Mesenchymal stem cell (in vitro differentiated cells and primary cell): ENCODE results near the gene TRAPPC2.

Experiments
- DNase-seq: peaks from one replicate; pipeline ENCODE4 v3.0.0-alpha.2; 2013
- H2AFZ ChIP-seq: one replicate; pipeline ENCODE4 v1.6.1; 2013; ENCODE audit warnings: low read depth, mild to moderate bottlenecking, control low read depth, inconsistent platforms, low read length, moderate library complexity
- H2AK5ac ChIP-seq: 2 replicates; pipeline ENCODE4 v1.6.1; 2013; ENCODE audit warnings: low read length, moderate library complexity, mild to moderate bottlenecking, inconsistent platforms; ENCODE audit not compliant: severe bottlenecking
- H2BK120ac ChIP-seq: one replicate; pipeline ENCODE4 v1.6.1; 2013; ENCODE audit warnings: low read depth, mild to moderate bottlenecking, inconsistent platforms, low read length, moderate library complexity
- H2BK12ac ChIP-seq, 2 experiments: one replicate each; pipeline ENCODE4 v1.6.1; 2013; ENCODE audit warnings: inconsistent platforms in 2 of 2, low read length in 2 of 2, mild to moderate bottlenecking in 2 of 2, moderate library complexity in 2 of 2, control low read depth in 1 of 2
- H2BK15ac ChIP-seq: one replicate; pipeline ENCODE4 v1.6.1; 2013; ENCODE audit warnings: mild to moderate bottlenecking, low read depth, inconsistent platforms; ENCODE audit not compliant: poor library complexity, severe bottlenecking
- H2BK5ac ChIP-seq: 2 replicates; pipeline ENCODE4 v1.6.1; 2013; ENCODE audit warnings: low read depth, mild to moderate bottlenecking, low read length, control low read depth, inconsistent platforms; ENCODE audit not compliant: poor library complexity, severe bottlenecking
- H3K14ac ChIP-seq, 2 experiments: one replicate each; pipeline ENCODE4 v1.6.1; 2013; ENCODE audit warnings: inconsistent platforms in 2 of 2, low read length in 2 of 2, control low read depth in 1 of 2, mild to moderate bottlenecking in 1 of 2, moderate library complexity in 1 of 2
- H3K18ac ChIP-seq, 2 experiments: one replicate each; pipeline ENCODE4 v1.6.1; 2013; ENCODE audit warnings: inconsistent platforms in 2 of 2, low read length in 2 of 2, control low read depth in 1 of 2, low read depth in 1 of 2, mild to moderate bottlenecking in 1 of 2
- H3K23ac ChIP-seq, 2 experiments: one replicate each; pipeline ENCODE4 v1.6.1; 2013; ENCODE audit warnings: inconsistent platforms in 2 of 2, low read length in 2 of 2, mild to moderate bottlenecking in 2 of 2, moderate library complexity in 2 of 2, control low read depth in 1 of 2
- H3K27ac ChIP-seq: 2 replicates; pipeline ENCODE4 v1.5.1; 2013; ENCODE audit warnings: mild to moderate bottlenecking, moderate library complexity, low read length, control low read depth, inconsistent platforms; ENCODE audit not compliant: poor library complexity, severe bottlenecking
- H3K27me3 ChIP-seq, 2 experiments: 2 replicates each; pipeline versions ENCODE4 v1.6.1 to v1.7.0; 2013; ENCODE audit warnings: low read length in 2 of 2, mild to moderate bottlenecking in 2 of 2, moderate library complexity in 2 of 2, control low read depth in 1 of 2, inconsistent platforms in 1 of 2; ENCODE audit not compliant: control insufficient read depth in 1 of 2, insufficient read depth in 1 of 2
- H3K36me3 ChIP-seq, 2 experiments: 2 replicates each; pipeline versions ENCODE4 v1.6.1 to v1.7.0; 2013; ENCODE audit warnings: low read length in 2 of 2, control low read depth in 1 of 2, inconsistent platforms in 1 of 2, low read depth in 1 of 2, mild to moderate bottlenecking in 1 of 2; ENCODE audit not compliant: insufficient read depth in 2 of 2, control insufficient read depth in 1 of 2
- H3K4ac ChIP-seq, 2 experiments: one replicate each; pipeline ENCODE4 v1.6.1; 2013; ENCODE audit warnings: inconsistent platforms in 2 of 2, low read length in 2 of 2, mild to moderate bottlenecking in 2 of 2, moderate library complexity in 2 of 2, control low read depth in 1 of 2, low read depth in 1 of 2
- H3K4me1 ChIP-seq: 2 replicates; pipeline ENCODE4 v1.6.1; 2013; ENCODE audit warnings: low read depth, low read length, control low read depth; ENCODE audit not compliant: control insufficient read depth, insufficient read depth
- H3K4me2 ChIP-seq: 2 replicates; pipeline ENCODE4 v1.6.1; 2013; ENCODE audit warnings: low read length, mild to moderate bottlenecking, inconsistent platforms; ENCODE audit not compliant: poor library complexity, severe bottlenecking
- H3K4me3 ChIP-seq, 2 experiments: 2 replicates each; pipeline versions ENCODE4 v1.5.1 to v1.7.0; 2013; ENCODE audit warnings: low read length in 2 of 2, mild to moderate bottlenecking in 2 of 2, control low read depth in 1 of 2, low read depth in 1 of 2; ENCODE audit not compliant: insufficient read depth in 1 of 2
- H3K79me1 ChIP-seq: replicated peaks from 2 replicates; pipeline ENCODE4 v1.6.1; 2013; ENCODE audit warnings: mild to moderate bottlenecking, control low read depth, low read length, inconsistent platforms; ENCODE audit not compliant: poor library complexity, severe bottlenecking
- H3K9ac ChIP-seq: 2 replicates; pipeline ENCODE4 v1.7.0; 2013; ENCODE audit warnings: mild to moderate bottlenecking, low read length, moderate library complexity
- H3K9me3 ChIP-seq: 2 replicates; pipeline ENCODE4 v1.7.0; 2013; ENCODE audit warnings: mild to moderate bottlenecking, low read length; ENCODE audit not compliant: control insufficient read depth
- H4K8ac ChIP-seq: one replicate; pipeline ENCODE4 v1.6.1; 2013; ENCODE audit warnings: inconsistent platforms, mild to moderate bottlenecking, low read length, moderate library complexity
- H4K91ac ChIP-seq: one replicate; pipeline ENCODE4 v1.6.1; 2013; ENCODE audit warnings: mild to moderate bottlenecking, low read length, inconsistent platforms
- WGBS: methylation state at CpG from one replicate; pipeline ENCODE4 v1.1.7; 2013; ENCODE audit warnings: mixed read lengths; 5-methylcytosine and 5-hydroxymethylcytosine counted together

Gene TRAPPC2

DNA sequence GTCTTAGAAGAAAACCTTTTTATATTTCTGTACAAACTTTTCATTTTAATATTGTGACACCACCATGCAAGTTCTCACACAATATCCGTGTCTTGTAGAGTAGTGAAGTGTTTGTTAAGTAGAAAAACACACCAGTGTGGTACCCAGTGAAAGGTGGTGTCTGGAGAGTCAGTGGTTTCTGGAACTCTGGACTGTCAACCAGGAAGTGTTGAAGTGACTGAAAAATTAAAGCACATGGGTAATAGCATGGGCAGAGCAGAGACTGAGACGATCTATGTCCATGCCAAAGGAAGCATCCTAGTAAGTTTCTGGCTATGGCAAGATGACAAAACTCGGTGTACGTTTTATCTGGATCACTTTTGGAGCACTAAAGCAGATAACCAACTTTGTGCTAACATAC lies 23.3 kb downstream of the TRAPPC2 start:
- H3K27ac ChIP-seq = no peak overlapping the region
- no peak overlapping the region for H4K91ac ChIP-seq
- no peak overlapping the region for H3K9ac ChIP-seq
- no peaks in the 10 kb centered on the region for H3K27me3 ChIP-seq
- DNase-seq = no peak
- no peak overlapping the region for H2AK5ac ChIP-seq
- no peak overlapping the region for H3K14ac ChIP-seq
- no peak overlapping the region for H3K23ac ChIP-seq
- WGBS = 97% methylated on average over 4 of the region's 4 CpGs
- H3K4ac ChIP-seq = no peak overlapping the region
- peaks cover 1% of the 10 kb centered on the region for H3K79me1 ChIP-seq
- no peak overlapping the region for H2BK15ac ChIP-seq
- no peak overlapping the region for H2BK5ac ChIP-seq
- no peak overlapping the region for H4K8ac ChIP-seq
- H3K9me3 ChIP-seq = no peaks in the 10 kb centered on the region
- H2BK120ac ChIP-seq = no peak overlapping the region
- no peak overlapping the region for H3K4me2 ChIP-seq
- H3K18ac ChIP-seq = no peak overlapping the region
- no peak overlapping the region for H3K4me3 ChIP-seq
- no peaks in the 10 kb centered on the region for H3K4me1 ChIP-seq
- H2AFZ ChIP-seq = no peak overlapping the region
- peaks cover 9 to 78% of the 10 kb centered on the region in 2 experiments for H3K36me3 ChIP-seq
- no peak overlapping the region for H2BK12ac ChIP-seq

DNA sequence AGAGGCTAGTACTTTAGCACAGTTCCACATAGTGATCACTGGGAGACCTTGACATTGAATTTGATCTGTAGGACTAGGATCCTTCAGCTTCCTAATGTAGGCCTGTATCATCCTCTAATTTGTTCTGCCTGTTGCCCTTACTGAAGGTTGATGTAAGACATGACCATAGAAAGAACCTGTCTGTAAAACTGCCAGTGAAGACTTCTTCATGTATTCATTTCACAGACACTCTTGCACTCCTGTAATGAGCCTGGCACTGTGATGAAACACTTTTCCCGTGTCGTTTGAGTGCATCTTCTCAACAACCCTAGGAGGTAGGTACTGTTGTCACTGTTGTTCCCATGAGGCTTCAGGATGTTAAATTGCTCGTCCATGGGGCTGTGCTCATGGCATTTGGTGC lies 30.8 kb downstream of the TRAPPC2 start:
- Histone ChIP-seq H3K14ac (no peak overlapping the region), H3K79me1 (no peaks in the 10 kb centered on the region), H3K23ac (no peak overlapping the region), H2BK15ac (no peak overlapping the region), H3K18ac (no peak overlapping the region), H3K27ac (no peak overlapping the region), H2BK5ac (no peak overlapping the region), H4K91ac (no peak overlapping the region), H2AK5ac (no peak overlapping the region), H3K4ac (no peak overlapping the region), H3K9me3 (no peaks in the 10 kb centered on the region), H3K4me1 (peaks cover 3% of the 10 kb centered on the region), H4K8ac (no peak overlapping the region), H3K36me3 (peaks cover 0 to 35% of the 10 kb centered on the region in 2 experiments), H3K4me2 (no peak overlapping the region), H3K4me3 (no peak overlapping the region), H3K9ac (no peak overlapping the region), H2AFZ (no peak overlapping the region), H2BK12ac (no peak overlapping the region), H2BK120ac (no peak overlapping the region), H3K27me3 (no peaks in the 10 kb centered on the region)
- DNase-seq = no peak
- WGBS = 100% methylated on average over 1 of the region's 3 CpGs

DNA sequence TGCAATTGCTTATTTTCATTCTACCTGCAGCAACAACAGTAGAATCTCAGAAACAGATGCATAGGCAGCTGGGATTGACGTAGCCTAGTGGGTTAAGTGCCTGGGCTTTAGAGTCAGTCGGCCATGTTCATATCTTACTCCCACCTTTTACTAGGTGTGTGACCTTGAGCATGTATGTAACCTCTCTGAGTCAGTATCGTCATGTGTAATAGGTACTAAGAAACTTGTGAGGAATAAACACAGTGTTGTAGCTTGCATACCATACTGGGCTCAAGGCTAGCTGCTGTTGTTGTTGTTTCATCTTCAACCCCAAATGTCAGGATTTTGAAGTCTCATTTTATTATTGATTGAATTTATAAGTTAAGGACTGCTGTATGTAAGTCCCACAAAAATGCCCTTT lies 31.3 kb downstream of the TRAPPC2 start:
- no peak overlapping the region for H3K27ac ChIP-seq
- no peak overlapping the region for H2AFZ ChIP-seq
- H4K8ac ChIP-seq = no peak overlapping the region
- 100% methylated on average over 1 of the region's 3 CpGs for WGBS
- H3K79me1 ChIP-seq = no peaks in the 10 kb centered on the region
- DNase-seq = no peak
- H3K4me3 ChIP-seq = no peak overlapping the region
- H3K4me1 ChIP-seq = peaks cover 3% of the 10 kb centered on the region
- no peak overlapping the region for H3K23ac ChIP-seq
- H2AK5ac ChIP-seq = no peak overlapping the region
- no peak overlapping the region for H3K14ac ChIP-seq
- H3K18ac ChIP-seq = no peak overlapping the region
- H4K91ac ChIP-seq = no peak overlapping the region
- H3K4me2 ChIP-seq = no peak overlapping the region
- H3K27me3 ChIP-seq = no peaks in the 10 kb centered on the region
- H3K9ac ChIP-seq = no peak overlapping the region
- H3K36me3 ChIP-seq = peaks cover 0 to 30% of the 10 kb centered on the region in 2 experiments
- H2BK12ac ChIP-seq = no peak overlapping the region
- no peak overlapping the region for H2BK120ac ChIP-seq
- H2BK5ac ChIP-seq = no peak overlapping the region
- no peak overlapping the region for H3K4ac ChIP-seq
- no peak overlapping the region for H2BK15ac ChIP-seq
- no peaks in the 10 kb centered on the region for H3K9me3 ChIP-seq

DNA sequence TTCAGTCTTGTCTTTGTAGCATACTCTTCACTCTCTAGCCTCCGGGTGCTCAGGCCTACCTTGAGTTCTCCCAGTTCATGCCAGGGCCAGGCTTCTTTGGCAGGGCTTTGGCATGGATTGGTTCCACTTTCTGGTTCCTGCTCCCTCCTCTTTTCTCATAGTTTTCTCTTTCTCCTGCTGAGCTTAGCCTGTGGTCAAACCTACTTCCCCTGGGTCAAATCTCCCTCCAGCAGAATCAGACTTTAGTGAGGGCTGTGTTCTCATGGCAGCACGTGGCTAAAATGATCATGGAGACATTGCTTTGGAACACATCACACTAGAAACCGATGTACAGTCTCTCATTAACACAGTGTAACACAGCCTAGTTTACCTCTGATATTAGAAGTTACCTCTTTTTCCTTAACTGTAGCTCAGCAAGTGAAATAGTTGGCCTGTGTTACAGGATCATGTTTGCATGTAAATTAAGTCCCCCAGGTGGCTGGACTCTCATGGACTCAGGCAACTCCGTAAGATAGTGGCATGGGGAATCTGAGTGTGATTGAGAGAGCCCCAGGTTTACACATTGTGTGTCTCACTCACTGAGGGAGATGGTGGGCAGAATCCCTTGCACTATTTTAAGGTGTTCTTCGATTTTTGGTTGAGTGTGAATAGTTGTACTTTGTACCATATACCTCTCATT lies 32.2 kb downstream of the TRAPPC2 start:
- no peak overlapping the region for H2AFZ ChIP-seq
- WGBS = 96% methylated on average over 4 of the region's 5 CpGs
- no peaks in the 10 kb centered on the region for H3K27me3 ChIP-seq

More for the DNA sequence above, 32.2 kb downstream of the TRAPPC2 start:
- no peak overlapping the region for H2BK12ac ChIP-seq
- H3K36me3 ChIP-seq = peaks cover 0 to 21% of the 10 kb centered on the region in 2 experiments
- H3K23ac ChIP-seq = no peak overlapping the region
- H3K4me2 ChIP-seq = no peak overlapping the region
- no peak overlapping the region for H2BK120ac ChIP-seq
- H3K4me3 ChIP-seq = no peak overlapping the region
- H3K9me3 ChIP-seq = no peaks in the 10 kb centered on the region
- no peak for DNase-seq
- no peak overlapping the region for H2AK5ac ChIP-seq
- H3K4me1 ChIP-seq = peaks cover 3% of the 10 kb centered on the region
- H3K9ac ChIP-seq = no peak overlapping the region
- H3K4ac ChIP-seq = no peak overlapping the region
- no peak overlapping the region for H3K14ac ChIP-seq
- H3K27ac ChIP-seq = no peak overlapping the region
- H3K79me1 ChIP-seq = no peaks in the 10 kb centered on the region
- H2BK15ac ChIP-seq = no peak overlapping the region
- H4K8ac ChIP-seq = no peak overlapping the region
- no peak overlapping the region for H4K91ac ChIP-seq
- H2BK5ac ChIP-seq = no peak overlapping the region
- H3K18ac ChIP-seq = no peak overlapping the region
